K562 (cell line): Measurements from ENCODE around the gene KRT81. TPM values are rescaled to one million over a fixed set of nuclear protein-coding genes. Genes with fewer than 3 reads are reported as not detected.

Experiments
- ATAC-seq: fragments of 200-7000 bp; cut with Tn5 transposase; 3 replicates; pipeline ENCODE4 v1.9.1; 2020; ENCODE audit warnings: moderate library complexity
- BruUV-seq: library from RNA; stranded (reverse); fragments of 400-500 nt; replicated peaks from 2 replicates; lab custom pipeline; 2021; lab: Mats Ljungman, UMichigan
- CTCF ChIA-PET: fragments of 300-600 bp; formaldehyde crosslinking; extraction: SDS; loops from one replicate; lab custom pipeline; 2021; ENCODE audit warnings: low intra/inter-chr PET ratio; lab: Yijun Ruan, JAX
- POLR2A ChIA-PET: fragments of 300-600, 350-650 bp; sonication (Branson Sonifier 250); formaldehyde crosslinking; extraction: SDS; loops from one replicate; lab custom pipeline; 2021; ENCODE audit warnings: antibody characterized with exemption, inconsistent platforms; lab: Yijun Ruan, JAX
- DNase-seq, 4 experiments: peaks; one replicate each; pipeline versions ENCODE4 v3.0.0 to v3.0.0-alpha.2; 2011 to 2018; ENCODE audit warnings: low spot score in 3 of 4, mixed read lengths in 3 of 4; ENCODE audit errors: extremely low read depth in 1 of 4
- FAIRE-seq: peaks from 2 replicates; lab custom pipeline; 2011; peaks lifted over from hg19 to GRCh38; lab: Jason Lieb, UNC
- H2AFZ ChIP-seq: 2 replicates; pipeline ENCODE4 v1.6.0; 2011; ENCODE audit warnings: low read depth, low read length, control low read depth, inconsistent platforms
- H3K27ac ChIP-seq: fragments of 200-600 bp; 3 replicates; pipeline ENCODE4 v1.8.0; 2011; ENCODE audit warnings: low read depth, mild to moderate bottlenecking, control low read depth, inconsistent platforms, low read length, moderate library complexity, mixed read lengths; ENCODE audit errors: extremely low read depth
- H3K27me3 ChIP-seq, 2 experiments: fragments of 300-600 bp in 1 of 2; 2 replicates in 1 of 2; 3 replicates in 1 of 2; pipeline versions ENCODE4 v1.6.0 to v1.8.0; 2011; ENCODE audit warnings: inconsistent platforms in 2 of 2, low read length in 2 of 2, mild to moderate bottlenecking in 1 of 2, mixed read lengths in 1 of 2, moderate library complexity in 1 of 2; ENCODE audit not compliant: control insufficient read depth in 2 of 2, insufficient read depth in 2 of 2
- H3K36me3 ChIP-seq: fragments of 300-600 bp; 3 replicates; pipeline ENCODE4 v1.8.0; 2011; ENCODE audit warnings: mild to moderate bottlenecking, low read length, inconsistent platforms; ENCODE audit not compliant: control insufficient read depth, insufficient read depth
- H3K4me1 ChIP-seq, 2 experiments: fragments of 200-600 bp in 1 of 2; replicated peaks in 1 of 2; 2 replicates in 1 of 2; 3 replicates in 1 of 2; pipeline versions ENCODE4 v1.5.1 to v1.8.0; 2011; ENCODE audit warnings: inconsistent platforms in 2 of 2, low read length in 2 of 2, mild to moderate bottlenecking in 1 of 2, mixed read lengths in 1 of 2, moderate library complexity in 1 of 2; ENCODE audit not compliant: control insufficient read depth in 2 of 2, insufficient read depth in 2 of 2
- H3K4me2 ChIP-seq: 2 replicates; pipeline ENCODE4 v1.6.1; 2011; ENCODE audit warnings: low read length, control low read depth, inconsistent platforms, mixed read lengths; ENCODE audit not compliant: insufficient read depth
- H3K4me3 ChIP-seq: fragments of 200-600 bp; sonication (generic), shearing (Covaris generic); 2 replicates; pipeline ENCODE4 v1.5.1; 2016; ENCODE audit warnings: control low read depth, inconsistent platforms
- H3K79me2 ChIP-seq: fragments of 200-600 bp; 3 replicates; pipeline ENCODE4 v1.8.0; 2011; ENCODE audit warnings: low read length, inconsistent platforms; ENCODE audit not compliant: control insufficient read depth, insufficient read depth
- H3K9ac ChIP-seq, 2 experiments: 2 replicates each; pipeline versions ENCODE4 v1.6.0 to v1.6.1; 2011; ENCODE audit warnings: low read depth in 2 of 2, low read length in 2 of 2, control low read depth in 1 of 2, inconsistent platforms in 1 of 2, mild to moderate bottlenecking in 1 of 2, mixed read lengths in 1 of 2; ENCODE audit not compliant: insufficient read depth in 1 of 2
- H3K9me1 ChIP-seq: one replicate; pipeline ENCODE4 v1.6.0; 2011; ENCODE audit warnings: inconsistent platforms, mild to moderate bottlenecking, low read length, moderate library complexity; ENCODE audit not compliant: control insufficient read depth, insufficient read depth
- H3K9me3 ChIP-seq: replicated peaks from 2 replicates; pipeline ENCODE4 v1.5.1; 2011; ENCODE audit warnings: low read depth, low read length, inconsistent platforms; ENCODE audit not compliant: control insufficient read depth, insufficient read depth
- H4K20me1 ChIP-seq: replicated peaks from 2 replicates; pipeline ENCODE4 v1.6.1; 2011; ENCODE audit warnings: low read length, inconsistent platforms, mixed read lengths; ENCODE audit not compliant: control insufficient read depth, insufficient read depth
- FOXJ2 ChIP-seq: fragments of 200-800 bp; sonication (Bioruptor generic); IDR thresholded peaks from 2 replicates; pipeline ENCODE4 v1.6.1; 2016; ENCODE audit warnings: missing genetic modification characterization, missing compliant biosample characterization
- HMG20A ChIP-seq: fragments of 450-650 bp; formaldehyde crosslinking; conservative IDR thresholded peaks from 2 replicates; pipeline ENCODE4 v1.4.0; 2020; ENCODE audit warnings: mild to moderate bottlenecking, mixed read lengths
- MTA1 ChIP-seq: fragments of 450-650 bp; IDR thresholded peaks from 2 replicates; pipeline ENCODE4 v1.6.1; 2017; ENCODE audit warnings: borderline replicate concordance
- RBM22 ChIP-seq: fragments of 200-400 bp; formaldehyde crosslinking; IDR thresholded peaks from 2 replicates; pipeline ENCODE4 v1.6.1; 2018; ENCODE audit warnings: low read length, low read depth; ENCODE audit not compliant: poor library complexity, severe bottlenecking
- WGBS: fragments of 100-300 bp; shearing (Covaris generic); methylation state at CpG from one replicate; pipeline ENCODE4 v1.1.6; 2016; ENCODE audit warnings: low coverage, mixed read lengths; ENCODE audit not compliant: insufficient coverage; ENCODE audit errors: missing lambda C conversion rate; 5-methylcytosine and 5-hydroxymethylcytosine counted together
- in situ Hi-C: fragments of 300-500 bp; cut with MboI; formaldehyde crosslinking; loops from 4 replicates; pipeline ENCODE4 v1.15.0; 2018; ENCODE audit warnings: inconsistent platforms, mixed read lengths
- intact Hi-C: fragments of 100-400 bp; cut with micrococcal nuclease; formaldehyde crosslinking; loops from 2 replicates; pipeline ENCODE4 v1.14.2; 2022
- polyA plus RNA-seq, 8 experiments: library from polyadenylated mRNA; depleted of rRNA in 4 of 8; stranded (reverse) in 5 of 8; unstranded in 3 of 8; fragments of >200 nt; fragmentation: Nextera tagmentation in 2 of 8; fragmentation: Illumina TruSeq in 1 of 8; extraction: Ambion mirVana in 2 of 8; extraction: Trizol in 1 of 8; gene quantifications; 2 replicates each; pipeline versions ENCODE4 v1.2.1 to v1.2.3, GENCODE V29; 2011 to 2014; ENCODE audit warnings: inconsistent platforms in 1 of 8, missing spikeins in 1 of 8
- total RNA-seq, 7 experiments: library from RNA; depleted of rRNA in 6 of 7; stranded (reverse); fragments of >200 nt in 6 of 7; fragmentation: Illumina TruSeq in 2 of 7; extraction: Trizol in 2 of 7; gene quantifications; 2 replicates each; pipeline versions ENCODE4 v1.2.1 to v1.2.3, GENCODE V29; 2011 to 2021; ENCODE audit warnings: low replicate concordance in 1 of 7
- TF ChIP-seq, protein P1 (sequence below): sonication (generic); formaldehyde crosslinking; IDR thresholded peaks from 2 replicates; pipeline ENCODE4 v1.8.0; 2022; ENCODE audit warnings: missing genetic modification reagents, mild to moderate bottlenecking, borderline replicate concordance

KRT81 gene
- total and polyA plus RNA-seq, 9 of the 15 experiments (the other 6 are each of a cell fraction or from before 2014, with no cell fraction given), result 0.27 TPM; not detected in 8

DNA sequence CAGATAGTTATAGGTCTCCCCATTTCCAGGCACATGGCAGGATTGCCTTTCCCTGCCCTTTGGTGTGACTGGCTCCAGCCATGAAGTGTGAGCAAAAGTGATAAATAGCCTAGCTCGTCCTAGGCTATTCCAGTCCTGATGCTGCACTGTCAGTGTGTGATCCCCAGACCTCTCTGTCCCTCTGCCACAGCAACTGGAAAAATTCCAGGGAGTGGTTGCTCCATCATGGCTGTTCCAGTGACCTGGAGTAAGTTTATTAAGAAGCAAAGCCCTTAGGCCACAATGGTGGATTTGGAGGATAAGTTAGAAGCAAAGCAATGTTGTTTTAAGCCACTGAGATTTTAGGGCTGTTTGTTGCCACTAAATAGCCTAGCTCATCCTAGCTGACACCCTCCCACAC, 39.7 kb upstream of the KRT81 start:
- intact Hi-C loops (no loop called here), in situ Hi-C loops (no loop called here)
- POLR2A ChIA-PET, result no interaction called here
- DNase-seq, result no peak
- Histone ChIP-seq H3K79me2 (no peaks in the 10 kb centered on the region), H3K9me3 (no peaks in the 10 kb centered on the region), H3K27ac (no peak overlapping the region), H3K4me3 (no peak overlapping the region), H3K27me3 (peaks cover 0 to 11% of the 10 kb centered on the region in 2 experiments; a peak in 1 of 5 replicates), H3K4me2 (no peak overlapping the region), H3K9me1 (no peaks in the 10 kb centered on the region), H3K36me3 (no peaks in the 10 kb centered on the region), H2AFZ (no peak overlapping the region), H4K20me1 (no peaks in the 10 kb centered on the region), H3K9ac (no peak overlapping the region), H3K4me1 (no peaks in the 10 kb centered on the region)
- CTCF ChIA-PET, result no interaction called here
- no TSS peak for BruUV-seq
- no peak for TF ChIP-seq RBM22
- no peak for TF ChIP-seq HMG20A
- TF ChIP-seq MTA1, result no peak
- TF ChIP-seq FOXJ2, result no peak
- FAIRE-seq, result no peak
- no CpG with 5 or more reads among the region's 1 CpG for WGBS
- no peak for ATAC-seq

DNA sequence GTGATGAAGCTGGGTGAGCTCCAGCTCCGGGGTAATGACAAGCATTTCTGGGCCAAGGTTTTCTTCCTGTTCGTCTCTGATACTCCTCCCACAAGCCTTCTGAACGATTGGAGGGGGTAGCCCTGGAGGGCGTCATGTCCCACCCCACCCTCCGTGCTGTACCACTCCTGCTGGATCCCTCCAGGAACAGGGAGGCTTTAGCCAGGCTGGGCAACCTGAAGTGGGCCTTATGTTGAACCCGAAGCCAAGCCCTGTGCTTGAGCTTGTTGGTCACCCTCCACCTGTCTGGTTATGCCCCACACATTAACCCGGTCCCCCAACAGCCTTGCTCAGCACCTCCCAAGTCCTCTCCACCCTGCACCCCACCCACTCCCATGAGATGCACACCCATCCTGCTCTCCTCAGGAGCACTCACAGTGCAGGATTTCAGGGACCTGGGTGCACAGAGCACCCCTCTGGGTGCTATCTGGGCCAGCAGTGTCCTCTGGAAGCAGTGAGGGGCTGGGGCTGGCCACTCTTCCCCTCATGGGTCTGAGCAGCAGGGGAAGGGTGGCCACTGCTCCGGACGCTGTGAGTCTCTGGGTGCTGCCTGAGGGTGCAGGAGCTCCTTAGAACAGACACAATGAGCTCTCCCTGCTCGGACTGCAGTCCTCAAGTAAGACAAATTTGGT, 36.6 kb upstream of the KRT81 start:
- FAIRE-seq, result no peak
- Histone ChIP-seq H3K36me3 (no peaks in the 10 kb centered on the region), H3K79me2 (no peaks in the 10 kb centered on the region), H4K20me1 (no peaks in the 10 kb centered on the region), H3K9me1 (no peaks in the 10 kb centered on the region), H3K4me2 (no peak overlapping the region), H3K9ac (no peak overlapping the region), H3K4me1 (no peaks in the 10 kb centered on the region), H3K27ac (no peak overlapping the region), H2AFZ (no peak overlapping the region), H3K27me3 (peaks cover 6 to 27% of the 10 kb centered on the region in 2 experiments; a peak in 4 of 5 replicates), H3K9me3 (no peaks in the 10 kb centered on the region), H3K4me3 (no peak overlapping the region)
- ChIA-PET POLR2A (interaction anchor here (0.6 kb wide), 1 partner anchor 109 kb away, joined by 3 read pairs; no protein-coding TSS in a partner anchor), CTCF (interaction anchor here (0.6 to 0.7 kb wide), 2 partner anchors 172 to 185 kb away, joined by 3 read pairs; no protein-coding TSS in a partner anchor)
- no peak for ATAC-seq
- in situ Hi-C loops, result no loop called here
- TF ChIP-seq, protein P1, sequence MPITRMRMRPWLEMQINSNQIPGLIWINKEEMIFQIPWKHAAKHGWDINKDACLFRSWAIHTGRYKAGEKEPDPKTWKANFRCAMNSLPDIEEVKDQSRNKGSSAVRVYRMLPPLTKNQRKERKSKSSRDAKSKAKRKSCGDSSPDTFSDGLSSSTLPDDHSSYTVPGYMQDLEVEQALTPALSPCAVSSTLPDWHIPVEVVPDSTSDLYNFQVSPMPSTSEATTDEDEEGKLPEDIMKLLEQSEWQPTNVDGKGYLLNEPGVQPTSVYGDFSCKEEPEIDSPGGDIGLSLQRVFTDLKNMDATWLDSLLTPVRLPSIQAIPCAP, result no peak
- DNase-seq, result no peak
- BruUV-seq, result no TSS peak
- WGBS, result 0% methylated on average over 10 of the region's 10 CpGs
- intact Hi-C loops, result no loop called here
